ENCODE data around the gene INSRR.

The INSRR gene

GRCh38 chr1:156826630-156827029 lies 32.3 kb downstream of the INSRR start:
- H3K23ac ChIP-seq (ENCODE audit: low read depth, low read length, poor library complexity): no peak overlapping the region
- no peak overlapping the region for H3K18ac ChIP-seq (ENCODE audit: low read length)
- no peak overlapping the region for H2BK5ac ChIP-seq (ENCODE audit: low read length)
- no peak overlapping the region for H3K9ac ChIP-seq (ENCODE audit: low read depth, low read length, poor library complexity)
- no peak overlapping the region for H2BK12ac ChIP-seq (ENCODE audit: low read length)
- H3K14ac ChIP-seq (ENCODE audit: low read length): no peak overlapping the region
- no CpG with 5 or more reads among the region's 1 CpG for WGBS, 2 donors (ENCODE audit: extremely low coverage in 2 of 2, insufficient read length in 2 of 2, insufficient replicate concordance in 1 of 2)
- H3K79me1 ChIP-seq (ENCODE audit: low read depth, low read length): no peaks in the 10 kb centered on the region
- H3K4me2 ChIP-seq (ENCODE audit: insufficient read depth, low read length, poor library complexity, severe bottlenecking): no peak overlapping the region
- H4K91ac ChIP-seq (ENCODE audit: low read depth, low read length, poor library complexity): no peak overlapping the region
- no peak overlapping the region for H3K4ac ChIP-seq (ENCODE audit: low read length)
- no peak overlapping the region for H3K27ac ChIP-seq (replicated peaks; ENCODE audit: low read length)
- no peaks in the 10 kb centered on the region for H3K36me3 ChIP-seq (replicated peaks in 1 of 2; ENCODE audit: control insufficient read depth in 2 of 2, insufficient read depth in 2 of 2, low read length in 2 of 2)
- no peak overlapping the region for H2BK15ac ChIP-seq (ENCODE audit: low read length)
- no peak overlapping the region for H4K8ac ChIP-seq (ENCODE audit: low read depth, low read length)
- peaks cover 0 to 52% (median 0%) of the 10 kb centered on the region in 3 experiments for H3K27me3 ChIP-seq (ENCODE audit: control insufficient read depth in 3 of 3, insufficient read depth in 3 of 3, low read depth in 1 of 3, low read length in 3 of 3)
- no peak overlapping the region for H2AK5ac ChIP-seq (ENCODE audit: low read depth, low read length)
- H3K4me1 ChIP-seq (ENCODE audit: control insufficient read depth in 2 of 2, insufficient read depth in 1 of 2, low read depth in 1 of 2, low read length in 2 of 2): peaks cover 0 to 2% of the 10 kb centered on the region in 2 donors
- no peak overlapping the region for H3K4me3 ChIP-seq (ENCODE audit: low read length in 2 of 2)
- no peaks in the 10 kb centered on the region for H3K9me3 ChIP-seq (replicated peaks in 1 of 2; ENCODE audit: control insufficient read depth in 2 of 2, insufficient read depth in 1 of 2, low read depth in 1 of 2, low read length in 2 of 2)
- DNase-seq (ENCODE audit: low spot score): no peak
- no peak overlapping the region for H2AFZ ChIP-seq (ENCODE audit: low read length)
- no peak overlapping the region for H2BK120ac ChIP-seq (ENCODE audit: low read depth, low read length)

- H2AK5ac ChIP-seq (ENCODE audit: low read depth, low read length): no peak overlapping the region
- H4K8ac ChIP-seq (ENCODE audit: low read depth, low read length): no peak overlapping the region
- H3K4me2 ChIP-seq (ENCODE audit: insufficient read depth, low read length, poor library complexity, severe bottlenecking): no peak overlapping the region
- DNase-seq (ENCODE audit: low spot score): no peak
- no peak overlapping the region for H3K9ac ChIP-seq (ENCODE audit: low read depth, low read length, poor library complexity)
- H3K4me3 ChIP-seq (ENCODE audit: low read length in 2 of 2): no peak overlapping the region
- H3K18ac ChIP-seq (ENCODE audit: low read length): no peak overlapping the region
- H2BK5ac ChIP-seq (ENCODE audit: low read length): no peak overlapping the region
- no peak overlapping the region for H2BK120ac ChIP-seq (ENCODE audit: low read depth, low read length)
- no CpG with 5 or more reads among the region's 5 CpGs for WGBS, 2 donors (ENCODE audit: extremely low coverage in 2 of 2, insufficient read length in 2 of 2, insufficient replicate concordance in 1 of 2)
- no peak overlapping the region for H3K23ac ChIP-seq (ENCODE audit: low read depth, low read length, poor library complexity)
- no peaks in the 10 kb centered on the region for H3K36me3 ChIP-seq (replicated peaks in 1 of 2; ENCODE audit: control insufficient read depth in 2 of 2, insufficient read depth in 2 of 2, low read length in 2 of 2)
- H2BK12ac ChIP-seq (ENCODE audit: low read length): no peak overlapping the region
- H3K4ac ChIP-seq (ENCODE audit: low read length): no peak overlapping the region
- H3K14ac ChIP-seq (ENCODE audit: low read length): no peak overlapping the region
- H3K27me3 ChIP-seq (ENCODE audit: control insufficient read depth in 3 of 3, insufficient read depth in 3 of 3, low read depth in 1 of 3, low read length in 3 of 3): peaks cover 0 to 35% (median 0%) of the 10 kb centered on the region in 3 experiments
- no peaks in the 10 kb centered on the region for H3K9me3 ChIP-seq (replicated peaks in 1 of 2; ENCODE audit: control insufficient read depth in 2 of 2, insufficient read depth in 1 of 2, low read depth in 1 of 2, low read length in 2 of 2)
- H2BK15ac ChIP-seq (ENCODE audit: low read length): no peak overlapping the region
- no peaks in the 10 kb centered on the region for H3K4me1 ChIP-seq (ENCODE audit: control insufficient read depth in 2 of 2, insufficient read depth in 1 of 2, low read depth in 1 of 2, low read length in 2 of 2)
- no peaks in the 10 kb centered on the region for H3K79me1 ChIP-seq (ENCODE audit: low read depth, low read length)
- no peak overlapping the region for H4K91ac ChIP-seq (ENCODE audit: low read depth, low read length, poor library complexity)
- no peak overlapping the region for H3K27ac ChIP-seq (replicated peaks; ENCODE audit: low read length)
- H2AFZ ChIP-seq (ENCODE audit: low read length): no peak overlapping the region
Observed at GRCh38 chr1:156823210-156823790, 35.6 kb downstream of the INSRR start.

GRCh38 chr1:156822680-156823079 lies 36.2 kb downstream of the INSRR start:
- Histone ChIP-seq H2BK5ac (ENCODE audit: low read length) (no peak overlapping the region), H3K27ac (replicated peaks; ENCODE audit: low read length) (no peak overlapping the region), H3K14ac (ENCODE audit: low read length) (no peak overlapping the region), H3K9ac (ENCODE audit: low read depth, low read length, poor library complexity) (no peak overlapping the region), H3K27me3 (ENCODE audit: control insufficient read depth in 3 of 3, insufficient read depth in 3 of 3, low read depth in 1 of 3, low read length in 3 of 3) (peaks cover 0 to 31% (median 0%) of the 10 kb centered on the region in 3 experiments), H3K23ac (ENCODE audit: low read depth, low read length, poor library complexity) (no peak overlapping the region), H3K4me2 (ENCODE audit: insufficient read depth, low read length, poor library complexity, severe bottlenecking) (no peak overlapping the region), H2BK120ac (ENCODE audit: low read depth, low read length) (no peak overlapping the region), H4K91ac (ENCODE audit: low read depth, low read length, poor library complexity) (no peak overlapping the region), H3K9me3 (replicated peaks in 1 of 2; ENCODE audit: control insufficient read depth in 2 of 2, insufficient read depth in 1 of 2, low read depth in 1 of 2, low read length in 2 of 2) (no peaks in the 10 kb centered on the region), H3K18ac (ENCODE audit: low read length) (no peak overlapping the region), H2AFZ (ENCODE audit: low read length) (no peak overlapping the region), H2AK5ac (ENCODE audit: low read depth, low read length) (no peak overlapping the region), H3K4me1 (ENCODE audit: control insufficient read depth in 2 of 2, insufficient read depth in 1 of 2, low read depth in 1 of 2, low read length in 2 of 2) (no peaks in the 10 kb centered on the region), H2BK12ac (ENCODE audit: low read length) (no peak overlapping the region), H3K4ac (ENCODE audit: low read length) (no peak overlapping the region), H3K79me1 (ENCODE audit: low read depth, low read length) (no peaks in the 10 kb centered on the region), H2BK15ac (ENCODE audit: low read length) (no peak overlapping the region), H4K8ac (ENCODE audit: low read depth, low read length) (no peak overlapping the region), H3K36me3 (replicated peaks in 1 of 2; ENCODE audit: control insufficient read depth in 2 of 2, insufficient read depth in 2 of 2, low read length in 2 of 2) (no peaks in the 10 kb centered on the region), H3K4me3 (ENCODE audit: low read length in 2 of 2) (no peak overlapping the region)
- no CpG with 5 or more reads among the region's 1 CpG for WGBS, 2 donors (ENCODE audit: extremely low coverage in 2 of 2, insufficient read length in 2 of 2, insufficient replicate concordance in 1 of 2)
- DNase-seq (ENCODE audit: low spot score): no peak

- Histone ChIP-seq H3K9ac (ENCODE audit: low read depth, low read length, poor library complexity) (no peak overlapping the region), H3K9me3 (replicated peaks in 1 of 2; ENCODE audit: control insufficient read depth in 2 of 2, insufficient read depth in 1 of 2, low read depth in 1 of 2, low read length in 2 of 2) (no peaks in the 10 kb centered on the region), H3K18ac (ENCODE audit: low read length) (no peak overlapping the region), H3K27me3 (ENCODE audit: control insufficient read depth in 3 of 3, insufficient read depth in 3 of 3, low read depth in 1 of 3, low read length in 3 of 3) (peaks cover 0 to 35% (median 0%) of the 10 kb centered on the region in 3 experiments), H4K8ac (ENCODE audit: low read depth, low read length) (no peak overlapping the region), H2BK120ac (ENCODE audit: low read depth, low read length) (no peak overlapping the region), H3K4me3 (ENCODE audit: low read length in 2 of 2) (no peak overlapping the region), H3K23ac (ENCODE audit: low read depth, low read length, poor library complexity) (no peak overlapping the region), H3K4ac (ENCODE audit: low read length) (no peak overlapping the region), H3K79me1 (ENCODE audit: low read depth, low read length) (no peaks in the 10 kb centered on the region), H3K4me2 (ENCODE audit: insufficient read depth, low read length, poor library complexity, severe bottlenecking) (no peak overlapping the region), H2BK15ac (ENCODE audit: low read length) (no peak overlapping the region), H2AK5ac (ENCODE audit: low read depth, low read length) (no peak overlapping the region), H2BK12ac (ENCODE audit: low read length) (no peak overlapping the region), H3K36me3 (replicated peaks in 1 of 2; ENCODE audit: control insufficient read depth in 2 of 2, insufficient read depth in 2 of 2, low read length in 2 of 2) (no peaks in the 10 kb centered on the region), H3K4me1 (ENCODE audit: control insufficient read depth in 2 of 2, insufficient read depth in 1 of 2, low read depth in 1 of 2, low read length in 2 of 2) (no peaks in the 10 kb centered on the region), H2BK5ac (ENCODE audit: low read length) (no peak overlapping the region), H3K27ac (replicated peaks; ENCODE audit: low read length) (no peak overlapping the region), H4K91ac (ENCODE audit: low read depth, low read length, poor library complexity) (no peak overlapping the region), H3K14ac (ENCODE audit: low read length) (no peak overlapping the region), H2AFZ (ENCODE audit: low read length) (no peak overlapping the region)
- no peak for DNase-seq (ENCODE audit: low spot score)
- WGBS, 2 donors (ENCODE audit: extremely low coverage in 2 of 2, insufficient read length in 2 of 2, insufficient replicate concordance in 1 of 2): no CpG with 5 or more reads among the region's 4 CpGs
Observed at GRCh38 chr1:156821801-156822200, 37.1 kb downstream of the INSRR start.
